Sigmoid colon (tissue), 4 donors: ENCODE data around the gene AFAP1.

Source experiments
- EP300 ChIP-seq, 4 donors: sonication (generic); formaldehyde crosslinking; IDR thresholded peaks; one replicate each; pipeline ENCODE4 v1.6.1; 2017; ENCODE audit warnings: antibody characterized with exemption in 4 of 4
- POLR2A ChIP-seq, 2 donors: fragments of 450-650 bp; IDR thresholded peaks; one replicate each; pipeline ENCODE4 v1.6.1; 2016; ENCODE audit warnings: antibody characterized with exemption in 2 of 2, mild to moderate bottlenecking in 2 of 2, moderate library complexity in 2 of 2
- POLR2AphosphoS5 ChIP-seq, 4 donors: sonication (generic); formaldehyde crosslinking; IDR thresholded peaks; one replicate each; pipeline ENCODE4 v1.6.1; 2017; ENCODE audit warnings: antibody characterized with exemption in 4 of 4
- TF ChIP-seq, protein P1 (sequence below), 4 experiments: fragments of 450-650 bp in 3 of 4; fragments of 200-600 bp in 1 of 4; IDR thresholded peaks; one replicate each; pipeline ENCODE4 v1.5.1; 2016 to 2019; ENCODE audit warnings: antibody characterized with exemption in 4 of 4, mild to moderate bottlenecking in 3 of 4, moderate library complexity in 2 of 4

- TF ChIP-seq POLR2A (IDR thresholded peaks at IDR 0.05) (no peak), EP300 (IDR thresholded peaks at IDR 0.05) (no peak), POLR2AphosphoS5 (IDR thresholded peaks at IDR 0.05) (no peak)
- TF ChIP-seq, protein P1, sequence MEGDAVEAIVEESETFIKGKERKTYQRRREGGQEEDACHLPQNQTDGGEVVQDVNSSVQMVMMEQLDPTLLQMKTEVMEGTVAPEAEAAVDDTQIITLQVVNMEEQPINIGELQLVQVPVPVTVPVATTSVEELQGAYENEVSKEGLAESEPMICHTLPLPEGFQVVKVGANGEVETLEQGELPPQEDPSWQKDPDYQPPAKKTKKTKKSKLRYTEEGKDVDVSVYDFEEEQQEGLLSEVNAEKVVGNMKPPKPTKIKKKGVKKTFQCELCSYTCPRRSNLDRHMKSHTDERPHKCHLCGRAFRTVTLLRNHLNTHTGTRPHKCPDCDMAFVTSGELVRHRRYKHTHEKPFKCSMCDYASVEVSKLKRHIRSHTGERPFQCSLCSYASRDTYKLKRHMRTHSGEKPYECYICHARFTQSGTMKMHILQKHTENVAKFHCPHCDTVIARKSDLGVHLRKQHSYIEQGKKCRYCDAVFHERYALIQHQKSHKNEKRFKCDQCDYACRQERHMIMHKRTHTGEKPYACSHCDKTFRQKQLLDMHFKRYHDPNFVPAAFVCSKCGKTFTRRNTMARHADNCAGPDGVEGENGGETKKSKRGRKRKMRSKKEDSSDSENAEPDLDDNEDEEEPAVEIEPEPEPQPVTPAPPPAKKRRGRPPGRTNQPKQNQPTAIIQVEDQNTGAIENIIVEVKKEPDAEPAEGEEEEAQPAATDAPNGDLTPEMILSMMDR (IDR thresholded peaks at IDR 0.05), result no peak
Observed at GRCh38 chr4:7826176-7826908, 113.3 kb downstream of the AFAP1 start.
